ENCODE results near the gene POLD1. TPM values are rescaled to one million over a fixed set of nuclear protein-coding genes. Genes with fewer than 3 reads are reported as not detected.
A peak's percentile ranks its signal among the peaks of the same experiment; 100 is the strongest.

Gene POLD1
- total and polyA plus RNA-seq, 5 donors from 2014 or later: 19.3 to 28.1 (median 21.4) TPM

DNA sequence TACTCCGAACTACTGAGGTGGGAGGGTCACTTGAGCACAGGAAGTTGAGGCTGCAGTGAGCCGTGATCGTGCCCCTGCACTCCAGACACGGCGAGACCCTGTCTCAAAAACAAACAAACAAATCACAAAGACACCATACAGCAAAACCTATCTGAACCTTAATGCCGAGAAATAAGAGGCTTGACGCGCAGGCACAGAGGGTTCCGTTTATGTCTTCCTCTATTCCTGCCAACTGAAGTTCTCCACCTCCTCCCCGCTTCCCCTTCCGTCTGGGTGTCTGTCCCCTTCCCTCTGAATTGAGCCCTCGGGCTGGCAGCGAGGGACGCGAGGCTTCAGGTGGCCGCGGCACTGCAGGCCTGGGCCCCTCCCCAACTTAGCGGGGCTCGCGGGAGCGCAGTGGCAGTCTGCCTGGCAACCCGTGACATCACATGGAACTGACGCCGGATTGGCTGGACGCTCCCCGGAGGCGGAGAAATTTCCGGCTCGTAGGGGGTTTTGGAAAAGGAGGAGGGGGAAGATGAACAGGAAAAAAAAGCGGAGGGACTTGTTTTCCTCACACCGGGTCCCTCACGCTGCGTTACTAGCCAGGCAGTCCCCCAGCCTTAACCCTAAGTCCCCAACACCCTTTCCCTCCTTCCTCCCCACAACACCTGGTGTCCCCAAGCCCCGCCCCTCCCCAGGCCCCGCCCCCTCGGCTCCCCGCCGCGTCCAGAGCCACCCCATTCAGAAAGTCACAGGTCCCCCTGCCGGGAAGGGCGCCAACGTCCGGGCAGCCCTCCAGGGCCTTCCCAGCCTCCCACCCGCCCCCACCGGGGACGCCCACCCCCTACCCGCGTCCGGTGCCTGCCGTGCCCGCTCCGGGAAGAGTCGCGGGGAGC lies 47.4 kb downstream of the POLD1 start:
- Histone ChIP-seq H3K4me3 (ENCODE audit: low read depth, low read length) (peak overlapping the region; percentile 85), H3K27ac (ENCODE audit: insufficient read depth, low read length, poor library complexity, severe bottlenecking) (peak overlapping the region; percentile 65), H3K27me3 (ENCODE audit: control insufficient read depth, insufficient read depth, low read length) (no peaks in the 10 kb centered on the region), H3K36me3 (ENCODE audit: control insufficient read depth, insufficient read depth, low read length) (no peaks in the 10 kb centered on the region), H3K9me3 (ENCODE audit: control insufficient read depth in 2 of 2, low read length in 2 of 2) (no peaks in the 10 kb centered on the region), H3K4me1 (ENCODE audit: control insufficient read depth, insufficient read depth, low read length, poor library complexity, severe bottlenecking) (peaks cover 11% of the 10 kb centered on the region)
- H3K27ac Mint-ChIP-seq: peak overlapping the region in 2 of 3 donors; percentile 81 to 89
- H3K4me1 Mint-ChIP-seq: peaks cover 0 to 23% (median 7%) of the 10 kb centered on the region in 4 donors
- DNase-seq (peak; percentile 81 to 87 (median 82)), ATAC-seq (ENCODE audit: low read depth in 2 of 2) (peak; percentile 88 to 92)
- peaks cover 34% of the 10 kb centered on the region for H3K27me3 Mint-ChIP-seq
- H3K9me3 Mint-ChIP-seq: peaks cover 0 to 4% (median 0%) of the 10 kb centered on the region in 7 donors
- H3K36me3 Mint-ChIP-seq: no peaks in the 10 kb centered on the region
- H3K4me3 Mint-ChIP-seq: peak overlapping the region; percentile 93 to 96 (median 94)

DNA sequence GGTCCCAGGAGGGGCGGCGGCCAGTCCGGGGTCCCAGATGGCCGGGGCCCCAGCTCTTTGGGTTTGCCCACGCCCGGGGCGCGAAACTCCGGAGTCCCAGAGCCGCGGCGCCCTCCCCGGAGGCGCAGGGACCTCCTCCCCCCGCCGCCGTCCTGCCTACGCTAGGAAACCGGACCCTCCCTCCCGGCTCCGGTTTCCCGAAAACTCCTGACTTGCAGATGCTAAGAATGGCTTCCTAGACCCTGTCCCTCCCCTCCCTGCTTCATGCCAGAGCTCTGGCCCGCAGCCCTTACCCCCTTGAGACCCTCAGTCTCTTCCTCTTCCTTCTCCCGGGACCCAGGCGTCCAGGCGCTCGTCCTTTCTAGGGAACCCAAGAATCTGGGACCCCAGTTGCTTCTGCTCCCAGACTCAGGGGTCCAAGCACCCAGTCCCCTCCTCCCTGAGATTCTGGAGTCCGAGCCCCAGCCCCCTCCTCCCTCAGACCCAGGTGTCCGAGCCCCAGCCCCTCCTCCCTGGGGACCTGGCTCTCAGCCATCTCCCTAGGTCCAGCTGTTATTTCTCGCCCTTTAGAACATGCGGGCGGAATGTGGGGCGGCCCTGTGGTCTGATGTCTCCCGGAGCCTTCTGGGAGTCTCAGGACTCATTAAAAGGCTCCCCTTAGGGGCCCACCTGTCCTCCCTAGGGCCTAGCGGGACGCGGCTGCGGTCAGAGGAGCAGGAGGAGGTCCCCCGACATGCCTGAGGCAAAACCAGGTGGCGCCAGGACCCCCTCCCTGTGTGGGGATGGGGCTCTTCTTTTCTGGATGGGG lies 48.3 kb downstream of the POLD1 start, which contains the start of gene MYBPC2:
Gene MYBPC2 (plus strand): TSS at position 672 of the 808 bp plus-strand sequence. CDS start 62 bp downstream, at position 734.
- peak within 1 kb of the TSS; percentile 93 to 96 (median 94) for H3K4me3 Mint-ChIP-seq
- ATAC-seq (ENCODE audit: low read depth in 2 of 2) (no peak), DNase-seq (no peak)
- H3K27ac ChIP-seq (ENCODE audit: insufficient read depth, low read length, poor library complexity, severe bottlenecking): peak within 1 kb of the TSS; percentile 65
- H3K4me3 ChIP-seq (ENCODE audit: low read depth, low read length): peak within 1 kb of the TSS; percentile 85
- peaks cover 0 to 23% (median 7%) of the 10 kb centered on the region in 4 donors for H3K4me1 Mint-ChIP-seq
- H3K9me3 ChIP-seq (ENCODE audit: control insufficient read depth in 2 of 2, low read length in 2 of 2): no peaks in the 10 kb centered on the region
- H3K9me3 Mint-ChIP-seq: peaks cover 0 to 4% (median 0%) of the 10 kb centered on the region in 7 donors
- H3K4me1 ChIP-seq (ENCODE audit: control insufficient read depth, insufficient read depth, low read length, poor library complexity, severe bottlenecking): peaks cover 11% of the 10 kb centered on the region
- H3K27ac Mint-ChIP-seq: peak within 1 kb of the TSS in 2 of 3 donors; percentile 81 to 89
- no peaks in the 10 kb centered on the region for H3K36me3 ChIP-seq (ENCODE audit: control insufficient read depth, insufficient read depth, low read length)
- peaks cover 34% of the 10 kb centered on the region for H3K27me3 Mint-ChIP-seq
- no peaks in the 10 kb centered on the region for H3K36me3 Mint-ChIP-seq
- H3K27me3 ChIP-seq (ENCODE audit: control insufficient read depth, insufficient read depth, low read length): no peaks in the 10 kb centered on the region

- peaks cover 0 to 23% (median 7%) of the 10 kb centered on the region in 4 donors for H3K4me1 Mint-ChIP-seq
- peaks cover 11% of the 10 kb centered on the region for H3K4me1 ChIP-seq (ENCODE audit: control insufficient read depth, insufficient read depth, low read length, poor library complexity, severe bottlenecking)
- H3K27me3 ChIP-seq (ENCODE audit: control insufficient read depth, insufficient read depth, low read length): no peaks in the 10 kb centered on the region
- H3K9me3 ChIP-seq (ENCODE audit: control insufficient read depth in 2 of 2, low read length in 2 of 2): no peaks in the 10 kb centered on the region
- H3K9me3 Mint-ChIP-seq: peaks cover 0 to 4% (median 0%) of the 10 kb centered on the region in 7 donors
- H3K4me3 ChIP-seq (ENCODE audit: low read depth, low read length): no peak overlapping the region
- peaks cover 41% of the 10 kb centered on the region for H3K27me3 Mint-ChIP-seq
- no peak overlapping the region for H3K27ac ChIP-seq (ENCODE audit: insufficient read depth, low read length, poor library complexity, severe bottlenecking)
- no peak for DNase-seq
- H3K27ac Mint-ChIP-seq: no peak overlapping the region
- H3K36me3 ChIP-seq (ENCODE audit: control insufficient read depth, insufficient read depth, low read length): no peaks in the 10 kb centered on the region
- peak overlapping the region; percentile 55 to 92 (median 74) for H3K4me3 Mint-ChIP-seq
- no peak for ATAC-seq (ENCODE audit: low read depth in 2 of 2)
- H3K36me3 Mint-ChIP-seq: no peaks in the 10 kb centered on the region
Measured at GRCh38 chr19:50433201-50434180, 49.3 kb downstream of the POLD1 start.

DNA sequence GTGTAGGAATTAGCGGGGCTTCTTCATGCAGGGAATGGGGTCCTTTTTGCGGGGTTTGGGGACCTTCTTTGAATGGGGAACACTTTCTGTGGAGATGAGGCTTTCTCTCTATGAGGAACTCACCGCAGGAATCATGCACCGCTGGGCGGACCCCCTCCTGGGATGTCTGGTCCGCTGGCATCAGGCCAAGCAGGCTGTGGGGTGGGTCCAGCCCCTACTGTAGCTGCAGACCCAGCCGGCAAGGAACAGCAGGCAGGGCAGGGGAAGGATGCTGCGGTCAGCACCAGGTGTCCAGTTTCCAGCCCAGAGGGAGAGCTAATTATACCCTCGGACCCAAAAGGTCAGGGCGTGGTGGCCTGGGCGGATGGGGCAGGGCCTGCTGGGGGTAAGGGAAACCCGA lies 50.4 kb downstream of the POLD1 start:
- Histone ChIP-seq H3K27me3 (ENCODE audit: control insufficient read depth, insufficient read depth, low read length) (no peaks in the 10 kb centered on the region), H3K4me3 (ENCODE audit: low read depth, low read length) (no peak overlapping the region), H3K4me1 (ENCODE audit: control insufficient read depth, insufficient read depth, low read length, poor library complexity, severe bottlenecking) (peaks cover 11% of the 10 kb centered on the region), H3K36me3 (ENCODE audit: control insufficient read depth, insufficient read depth, low read length) (no peaks in the 10 kb centered on the region), H3K9me3 (ENCODE audit: control insufficient read depth in 2 of 2, low read length in 2 of 2) (no peaks in the 10 kb centered on the region), H3K27ac (ENCODE audit: insufficient read depth, low read length, poor library complexity, severe bottlenecking) (no peak overlapping the region)
- Mint-ChIP-seq H3K27ac (no peak overlapping the region), H3K9me3 (peaks cover 0 to 3% (median 0%) of the 10 kb centered on the region in 7 donors), H3K36me3 (no peaks in the 10 kb centered on the region), H3K4me1 (peaks cover 0 to 19% (median 7%) of the 10 kb centered on the region in 4 donors), H3K27me3 (peaks cover 41% of the 10 kb centered on the region), H3K4me3 (peak overlapping the region in 2 of 4 donors; percentile 20 to 24)
- ATAC-seq (ENCODE audit: low read depth in 2 of 2) (no peak), DNase-seq (no peak)

DNA sequence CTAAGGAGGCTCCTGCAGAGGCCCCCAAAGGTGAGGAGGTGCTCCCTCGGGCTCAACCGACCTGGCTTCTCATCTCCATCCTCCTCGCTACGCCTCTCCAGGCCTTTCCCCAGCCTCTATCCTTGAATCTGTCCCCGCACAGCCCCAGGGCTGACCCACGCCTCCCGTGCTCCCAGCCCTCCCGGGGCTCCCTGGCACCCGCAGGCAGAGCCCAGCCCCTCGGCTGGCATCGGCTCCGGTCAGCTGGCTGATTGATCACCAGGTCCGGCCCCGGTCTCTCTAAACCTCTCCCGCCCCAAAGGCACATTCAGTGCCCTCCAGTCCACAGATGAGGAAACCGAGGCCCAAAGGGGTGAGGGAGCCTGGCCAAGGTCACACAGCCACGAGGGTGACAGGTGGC lies 51.1 kb downstream of the POLD1 start:
- Mint-ChIP-seq H3K4me1 (peaks cover 0 to 21% (median 7%) of the 10 kb centered on the region in 4 donors), H3K4me3 (no peak overlapping the region), H3K27ac (no peak overlapping the region), H3K9me3 (peaks cover 0 to 3% (median 0%) of the 10 kb centered on the region in 7 donors), H3K27me3 (peaks cover 37% of the 10 kb centered on the region), H3K36me3 (peaks cover 4% of the 10 kb centered on the region)
- Histone ChIP-seq H3K27me3 (ENCODE audit: control insufficient read depth, insufficient read depth, low read length) (no peaks in the 10 kb centered on the region), H3K36me3 (ENCODE audit: control insufficient read depth, insufficient read depth, low read length) (no peaks in the 10 kb centered on the region), H3K4me3 (ENCODE audit: low read depth, low read length) (no peak overlapping the region), H3K9me3 (ENCODE audit: control insufficient read depth in 2 of 2, low read length in 2 of 2) (no peaks in the 10 kb centered on the region), H3K4me1 (ENCODE audit: control insufficient read depth, insufficient read depth, low read length, poor library complexity, severe bottlenecking) (peaks cover 11% of the 10 kb centered on the region), H3K27ac (ENCODE audit: insufficient read depth, low read length, poor library complexity, severe bottlenecking) (no peak overlapping the region)
- DNase-seq (no peak), ATAC-seq (ENCODE audit: low read depth in 2 of 2) (no peak)

DNA sequence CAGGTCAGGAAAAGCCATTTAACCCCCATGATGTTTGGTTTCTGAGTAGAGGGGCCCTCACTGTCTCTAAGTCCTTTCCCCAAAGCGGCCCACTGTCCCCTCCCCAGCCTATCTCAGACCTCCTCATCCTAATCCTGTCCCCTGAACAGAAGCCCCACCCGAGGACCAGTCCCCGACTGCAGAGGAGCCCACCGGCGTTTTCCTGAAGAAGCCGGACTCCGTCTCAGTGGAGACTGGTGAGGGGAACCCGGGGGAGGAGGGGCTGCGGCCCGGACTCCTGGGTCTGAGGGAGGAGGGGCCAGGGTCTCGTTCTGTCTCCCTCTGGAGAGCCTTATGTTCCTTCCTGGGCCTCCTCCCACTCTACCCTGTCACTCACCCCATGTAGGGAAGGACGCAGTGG lies 51.5 kb downstream of the POLD1 start:
- no peak for ATAC-seq (ENCODE audit: low read depth in 2 of 2)
- Histone ChIP-seq H3K4me3 (ENCODE audit: low read depth, low read length) (no peak overlapping the region), H3K27ac (ENCODE audit: insufficient read depth, low read length, poor library complexity, severe bottlenecking) (no peak overlapping the region), H3K9me3 (ENCODE audit: control insufficient read depth in 2 of 2, low read length in 2 of 2) (no peaks in the 10 kb centered on the region), H3K27me3 (ENCODE audit: control insufficient read depth, insufficient read depth, low read length) (no peaks in the 10 kb centered on the region), H3K36me3 (ENCODE audit: control insufficient read depth, insufficient read depth, low read length) (no peaks in the 10 kb centered on the region), H3K4me1 (ENCODE audit: control insufficient read depth, insufficient read depth, low read length, poor library complexity, severe bottlenecking) (peaks cover 11% of the 10 kb centered on the region)
- no peak overlapping the region for H3K27ac Mint-ChIP-seq
- peaks cover 36% of the 10 kb centered on the region for H3K27me3 Mint-ChIP-seq
- no peak overlapping the region for H3K4me3 Mint-ChIP-seq
- peaks cover 4% of the 10 kb centered on the region for H3K36me3 Mint-ChIP-seq
- peaks cover 0 to 3% (median 0%) of the 10 kb centered on the region in 7 donors for H3K9me3 Mint-ChIP-seq
- no peak for DNase-seq
- peaks cover 0 to 20% (median 7%) of the 10 kb centered on the region in 4 donors for H3K4me1 Mint-ChIP-seq

Data from CD4-positive, CD25-positive, alpha-beta regulatory T cell (primary cell).